ENCODE measurements around the gene ADORA1. TPM values are rescaled to one million over a fixed set of nuclear protein-coding genes. Genes with fewer than 3 reads are reported as not detected.

ADORA1 gene
- total RNA-seq, 1 donor from 2014 or later = 1.8 TPM

DNA sequence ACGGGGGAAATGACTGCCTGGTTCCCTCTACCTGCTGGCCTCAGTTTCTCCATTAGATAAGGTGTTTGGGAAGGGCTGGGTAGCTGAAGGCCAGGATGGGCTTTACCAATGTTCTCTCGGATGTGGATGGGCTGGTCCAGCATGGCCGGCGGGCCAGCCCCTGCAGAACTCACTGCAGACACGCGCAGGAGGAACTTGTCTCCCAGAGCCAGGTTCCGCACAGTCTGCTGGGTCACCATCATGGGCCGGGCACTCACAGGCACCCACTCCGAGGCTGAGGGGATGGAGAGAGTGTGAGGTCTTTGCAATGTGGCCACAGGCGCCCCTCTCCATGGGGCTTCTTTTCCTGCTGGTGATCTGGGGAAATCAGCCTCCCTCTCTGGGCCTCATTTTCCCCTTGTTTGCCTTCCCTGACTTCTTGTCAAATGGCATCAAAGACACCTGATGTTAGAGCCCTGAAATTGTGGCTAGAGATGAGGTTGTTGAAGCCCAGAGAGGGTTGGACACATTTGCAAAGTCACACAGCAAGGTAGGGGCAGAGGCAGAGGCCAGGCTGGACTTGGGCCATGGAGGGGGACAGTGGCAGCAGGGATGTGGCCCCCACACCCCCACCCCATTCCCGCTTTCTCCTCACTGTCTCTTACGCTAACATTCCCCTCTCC lies 46.9 kb downstream of the ADORA1 start:
- no peak for DNase-seq

DNA sequence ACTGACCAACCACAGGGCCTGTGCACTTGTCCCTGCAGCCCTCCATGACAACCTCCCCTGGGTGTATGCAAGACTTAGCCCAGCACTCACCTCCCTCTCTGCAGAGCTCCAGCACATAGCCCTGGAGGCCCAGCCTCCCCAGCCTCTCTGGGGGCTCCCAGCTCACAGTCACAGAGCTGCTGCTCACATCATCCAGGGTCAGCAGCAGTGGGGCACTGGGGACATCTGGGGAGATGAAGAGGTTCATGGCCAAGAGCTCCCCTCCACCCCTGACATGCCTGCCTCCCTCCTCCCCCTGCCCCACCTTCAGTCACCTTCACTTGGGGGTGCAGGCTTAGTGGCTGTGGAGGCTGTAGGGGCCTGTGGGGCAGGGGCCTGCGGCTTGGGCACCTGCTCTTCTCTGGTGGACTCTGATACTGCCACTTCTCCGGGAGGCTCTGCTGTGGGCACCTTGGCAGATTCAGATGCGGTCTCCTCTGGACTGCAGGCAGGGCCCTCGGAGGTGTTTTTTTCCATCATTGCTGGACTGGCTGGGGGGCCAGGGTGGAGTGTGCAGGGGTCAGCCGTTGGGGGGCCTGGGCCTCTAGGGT lies 47.8 kb downstream of the ADORA1 start, which contains the start of gene MYBPH:
TSS of gene MYBPH (minus strand) at position 590 of the 590 bp plus-strand sequence. CDS start at position 519, 71 bp downstream.
- no peak for DNase-seq

DNA sequence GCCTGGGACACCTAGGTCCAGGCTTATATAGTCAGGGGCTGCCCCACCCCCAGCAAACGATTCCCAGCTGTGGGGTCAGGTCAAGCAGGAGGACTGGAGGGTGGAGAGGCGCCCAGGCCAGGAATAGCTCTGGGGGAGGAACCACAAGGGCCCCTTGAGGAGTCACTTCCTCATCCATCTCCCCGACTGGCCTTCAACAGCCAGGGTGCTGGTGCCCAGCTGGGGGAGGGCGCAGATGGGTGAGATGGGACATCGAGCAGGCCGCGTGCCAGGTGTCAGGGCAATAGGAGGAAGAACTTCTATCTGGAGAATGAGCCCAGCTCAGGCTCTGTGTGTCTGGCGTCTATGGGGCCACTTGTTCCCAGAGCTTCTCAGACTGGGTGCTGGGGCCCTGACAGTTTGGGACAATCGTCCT lies 48.3 kb downstream of the ADORA1 start:
- DNase-seq = peak; percentile 76

- no peak for DNase-seq
Observed at GRCh38 chr1:203176273-203177035, 48.9 kb downstream of the ADORA1 start.

DNA sequence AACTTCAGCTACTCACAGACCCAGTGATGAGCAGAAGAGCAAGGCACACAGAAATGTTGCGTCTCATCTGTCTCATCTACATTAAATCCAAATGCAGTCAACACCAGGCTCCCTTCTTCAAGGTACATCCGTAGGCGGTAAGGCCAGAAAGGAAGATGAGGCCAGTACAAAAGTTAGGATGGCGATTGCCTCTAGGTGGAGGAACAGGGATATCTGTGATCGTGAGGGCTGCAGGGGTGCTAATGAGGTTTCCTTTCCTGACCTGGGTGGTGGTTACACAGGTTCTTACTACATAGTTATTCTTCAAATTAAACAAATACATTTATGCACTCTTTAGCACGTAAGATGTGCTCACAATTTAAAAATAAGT lies 49.5 kb downstream of the ADORA1 start:
- DNase-seq = no peak

DNA sequence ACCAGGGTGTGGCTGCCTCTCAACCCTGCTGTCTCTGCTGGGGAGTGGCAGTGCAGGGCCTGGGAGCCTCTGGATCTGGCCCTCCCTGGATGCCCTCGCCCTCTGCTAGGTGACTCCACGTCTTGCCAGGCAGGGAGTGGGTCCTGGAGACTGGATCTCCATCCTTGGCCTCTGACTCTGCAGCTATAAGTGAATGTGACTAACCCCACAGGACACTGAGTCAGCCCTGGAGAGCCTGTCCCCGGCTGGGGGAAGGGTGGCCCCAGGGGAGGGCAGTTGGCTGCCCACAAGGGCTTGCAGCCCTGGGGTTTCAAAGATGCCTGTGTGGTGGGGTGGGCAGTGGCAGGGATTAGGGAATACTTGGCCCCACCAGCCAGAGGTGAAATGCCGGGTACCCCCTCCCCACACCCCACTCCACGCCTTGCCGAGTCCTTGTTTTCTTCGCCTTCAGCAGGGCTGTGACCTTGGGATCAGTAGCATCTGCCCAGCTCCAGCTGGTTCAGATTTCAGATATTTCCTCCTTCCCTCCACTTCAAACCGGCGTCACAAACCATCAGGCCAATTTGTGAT lies 50.0 kb downstream of the ADORA1 start:
- no peak for DNase-seq

- no peak for DNase-seq
Observed at GRCh38 chr1:203178083-203178482, 50.6 kb downstream of the ADORA1 start.

GRCh38 chr1:203178821-203179666 lies 51.5 kb downstream of the ADORA1 start:
- no peak for DNase-seq

- DNase-seq = no peak
Observed at GRCh38 chr1:203179667-203180005, 52.1 kb downstream of the ADORA1 start.

DNA sequence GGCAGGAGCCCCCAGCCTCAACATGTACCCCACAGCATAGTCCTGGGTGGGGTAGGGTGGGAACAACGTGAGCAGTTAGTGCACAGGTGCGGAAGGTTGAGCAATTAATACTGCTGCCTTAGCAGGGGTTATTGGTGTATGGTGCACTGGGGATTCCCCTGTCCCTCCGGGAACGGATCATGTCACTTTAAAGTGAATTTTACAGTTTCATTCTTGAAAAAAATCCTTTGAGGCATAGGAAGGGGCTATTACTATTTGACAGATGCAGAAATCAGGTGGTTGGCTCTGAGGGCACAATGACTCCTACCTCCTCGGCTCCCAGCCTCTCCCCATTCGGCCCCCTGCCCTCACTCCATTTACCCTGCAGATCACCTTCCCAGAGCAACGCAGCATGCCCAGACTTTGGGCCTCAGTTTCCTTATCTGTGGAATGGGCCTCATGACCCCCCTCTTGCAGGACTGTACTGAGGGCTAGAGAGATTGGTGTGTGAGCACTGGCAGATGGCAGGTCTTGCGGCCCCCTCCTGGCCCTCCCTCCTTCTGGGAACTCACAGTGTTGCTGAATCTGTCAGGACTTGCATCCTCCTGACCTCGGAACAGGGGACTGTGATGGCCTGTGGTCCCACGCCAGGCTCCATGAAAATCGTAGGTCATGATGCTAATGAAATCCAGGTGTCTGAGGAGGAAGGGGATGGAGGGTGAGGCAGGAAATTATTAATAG lies 53.2 kb downstream of the ADORA1 start:
- DNase-seq = no peak

DNA sequence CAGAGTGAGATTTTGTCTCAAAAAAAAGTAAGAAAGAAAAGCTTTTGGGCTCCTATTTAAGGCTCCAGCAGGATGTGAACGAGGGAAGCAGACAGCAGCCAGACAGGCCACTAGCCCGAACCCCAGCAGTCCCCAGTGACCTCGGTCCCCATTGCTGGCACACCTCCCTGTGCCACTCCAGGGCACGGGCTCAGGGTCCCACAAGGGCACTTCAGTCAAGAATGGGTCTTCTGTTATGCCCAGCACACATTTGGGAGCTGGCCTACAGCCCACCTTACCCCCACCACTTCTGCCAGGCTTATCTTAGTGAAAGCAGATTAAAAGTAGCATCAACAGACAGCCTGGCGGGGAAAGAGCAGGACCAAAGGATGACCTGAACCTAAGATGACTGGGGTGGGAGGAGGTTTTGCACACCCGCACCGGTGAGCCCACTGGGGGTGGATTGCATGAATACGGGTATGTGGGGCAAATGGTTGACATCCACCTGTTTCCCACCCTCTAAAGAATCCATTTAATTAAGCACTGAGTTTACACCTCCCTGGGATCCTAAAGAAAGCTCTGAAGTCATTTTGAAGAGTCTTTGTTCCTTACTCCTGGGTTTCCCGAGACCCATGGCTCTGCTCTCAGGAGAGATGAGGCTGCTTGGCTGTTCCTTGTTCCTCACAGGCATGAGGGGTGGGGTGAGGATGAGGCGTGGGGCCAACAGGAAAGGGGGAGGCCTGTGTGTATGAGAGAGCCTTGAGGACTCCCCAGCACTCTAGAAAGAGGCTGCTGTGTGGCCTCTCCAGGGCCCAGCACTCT lies 54.3 kb downstream of the ADORA1 start:
- DNase-seq = no peak

GRCh38 chr1:203182387-203182953 lies 54.9 kb downstream of the ADORA1 start:
- DNase-seq = no peak

DNA sequence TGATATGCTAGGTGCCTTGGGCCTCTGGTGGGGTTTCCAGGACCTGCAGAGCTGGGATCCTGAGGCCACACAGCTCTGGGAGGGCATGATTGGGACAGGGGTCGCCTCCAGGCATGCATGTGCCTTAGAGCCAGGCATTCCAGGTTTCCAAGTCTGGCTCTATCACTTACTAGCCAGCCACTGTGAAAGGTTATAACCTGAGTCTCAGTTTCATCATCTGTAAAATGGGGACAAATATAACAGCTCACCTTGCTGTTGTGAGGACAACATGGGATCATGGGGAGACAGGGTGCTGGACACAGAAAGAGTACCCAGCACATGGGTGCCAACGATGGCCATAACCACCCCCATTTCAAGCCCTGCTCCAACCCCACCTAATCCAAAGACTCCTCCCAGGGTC lies 56.3 kb downstream of the ADORA1 start:
- DNase-seq = no peak

GRCh38 chr1:203184467-203184866 lies 56.9 kb downstream of the ADORA1 start:
- no peak for DNase-seq

- DNase-seq = no peak
Observed at GRCh38 chr1:203185061-203185461, 57.5 kb downstream of the ADORA1 start.

GRCh38 chr1:203185585-203185984 lies 58.1 kb downstream of the ADORA1 start:
- no peak for DNase-seq

DNA sequence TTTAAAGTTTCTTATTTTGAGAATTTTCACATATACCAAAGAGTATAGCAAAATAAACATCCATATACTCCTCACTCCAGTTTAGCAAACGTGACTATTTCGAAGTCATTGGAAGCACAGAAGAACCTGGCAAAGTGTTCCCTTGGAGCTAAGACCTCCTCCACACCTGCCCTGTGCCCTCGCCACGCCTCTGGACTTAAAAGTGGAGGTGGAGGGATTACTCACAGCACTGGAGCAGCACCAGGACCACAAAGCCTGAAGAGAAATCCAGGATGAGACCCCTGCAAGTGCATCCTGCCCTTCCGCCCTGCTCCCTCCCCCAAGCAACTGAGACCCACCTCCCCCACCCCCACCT lies 58.5 kb downstream of the ADORA1 start:
- no peak for DNase-seq

GRCh38 chr1:203186446-203187303 lies 59.1 kb downstream of the ADORA1 start, which contains the start of gene CHI3L1:
CHI3L1 (minus strand) TSS chr1:203186704; CDS start chr1:203186623, 81 bp downstream.
- DNase-seq = no peak

DNA sequence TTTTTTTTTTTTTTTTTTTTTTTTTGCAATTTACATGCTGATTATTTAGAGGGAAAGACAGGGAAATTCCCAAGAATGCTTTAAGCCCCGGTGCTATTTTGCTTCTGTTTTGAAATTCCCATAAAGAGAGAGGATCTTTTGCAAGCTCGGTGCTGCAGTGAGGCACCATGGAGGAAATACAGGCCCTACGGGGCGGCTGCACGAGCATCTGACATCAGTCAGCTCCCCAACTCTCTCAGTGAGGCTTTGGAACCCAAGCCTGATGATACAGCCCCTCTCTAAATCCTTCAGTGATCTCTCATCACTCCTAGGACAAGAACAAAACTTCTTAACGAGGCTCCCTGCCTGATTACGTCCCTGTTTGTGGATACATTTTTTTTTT lies 59.8 kb downstream of the ADORA1 start:
- no peak for DNase-seq
